ENCODE data around the gene LEUTX. TPM values are rescaled to one million over a fixed set of nuclear protein-coding genes. Genes with fewer than 3 reads are reported as not detected.

The LEUTX gene
- total and polyA plus RNA-seq, 2 experiments from 2014 or later = not detected

- TF ChIP-seq ZNF462 (CRISPR knock-in tag; IDR thresholded peaks at IDR 0.05) (no peak), EZH2 (IDR thresholded peaks at IDR 0.05; ENCODE audit: low read depth, unreplicated experiment) (no peak), CTCF (conservative IDR thresholded peaks at IDR 0.05; ENCODE audit: low read depth in 2 of 2) (no peak)
Measured at GRCh38 chr19:39834287-39834841, 55.7 kb downstream of the LEUTX start (continued).

Small RNA genes lying within 50 kb of the gene (microRNA-seq; reads per million reads assigned to microRNA genes)
- gene MIR6719 = not detected

Small RNA genes lying within 50 kb of the gene (small RNA-seq; reads per million reads assigned to genes)
- not detected for gene MIR6719 (ENCODE audit: low replicate concordance)

Other genes starting within 250 kb of the LEUTX start
- gene EID2B, start 246.0 kb upstream of the LEUTX start, total RNA-seq (2014; rRNA removed; shearing (Covaris generic)) = 2.5 and 4.7 TPM in 2 replicates
- 4.1 and 4.6 TPM in 2 replicates for gene EID2B, start 246.0 kb upstream of the LEUTX start, polyA plus RNA-seq (2016; fragmentation: Nextera tagmentation; extraction: Ambion mirVana)
- 22.8 and 25.2 TPM in 2 replicates for gene EID2, start 238.7 kb upstream of the LEUTX start, total RNA-seq (2014; rRNA removed; shearing (Covaris generic))
- gene EID2, start 238.7 kb upstream of the LEUTX start, polyA plus RNA-seq (2016; fragmentation: Nextera tagmentation; extraction: Ambion mirVana) = 24.4 and 24.6 TPM in 2 replicates
- not detected in 2 replicates for gene LGALS13, start 176.3 kb upstream of the LEUTX start, total RNA-seq (2014; rRNA removed; shearing (Covaris generic))
- not detected in 2 replicates for gene LGALS13, start 176.3 kb upstream of the LEUTX start, polyA plus RNA-seq (2016; fragmentation: Nextera tagmentation; extraction: Ambion mirVana)
- gene LGALS16, start 122.9 kb upstream of the LEUTX start, total RNA-seq (2014; rRNA removed; shearing (Covaris generic)) = not detected in 2 replicates
- not detected in 2 replicates for gene LGALS16, start 122.9 kb upstream of the LEUTX start, polyA plus RNA-seq (2016; fragmentation: Nextera tagmentation; extraction: Ambion mirVana)
- gene LGALS14, start 74.4 kb upstream of the LEUTX start, total RNA-seq (2014; rRNA removed; shearing (Covaris generic)) = not detected in 2 replicates
- not detected in 2 replicates for gene LGALS14, start 74.4 kb upstream of the LEUTX start, polyA plus RNA-seq (2016; fragmentation: Nextera tagmentation; extraction: Ambion mirVana)
- gene CLC, start 40.8 kb upstream of the LEUTX start, total RNA-seq (2014; rRNA removed; shearing (Covaris generic)) = not detected in 2 replicates
- 0.63 TPM in 1 of 2 replicates, not detected in the other for gene CLC, start 40.8 kb upstream of the LEUTX start, polyA plus RNA-seq (2016; fragmentation: Nextera tagmentation; extraction: Ambion mirVana)
- 8.6 and 8.9 TPM in 2 replicates for gene DYRK1B, start 55.3 kb downstream of the LEUTX start, total RNA-seq (2014; rRNA removed; shearing (Covaris generic))
- 6.5 and 7.2 TPM in 2 replicates for gene DYRK1B, start 55.3 kb downstream of the LEUTX start, polyA plus RNA-seq (2016; fragmentation: Nextera tagmentation; extraction: Ambion mirVana)
- 403 and 426 TPM in 2 replicates for gene FBL, start 67.5 kb downstream of the LEUTX start, total RNA-seq (2014; rRNA removed; shearing (Covaris generic))
- gene FBL, start 67.5 kb downstream of the LEUTX start, polyA plus RNA-seq (2016; fragmentation: Nextera tagmentation; extraction: Ambion mirVana) = 553 and 579 TPM in 2 replicates
- gene FCGBP, start 155.8 kb downstream of the LEUTX start, total RNA-seq (2014; rRNA removed; shearing (Covaris generic)) = 3.0 and 3.6 TPM in 2 replicates
- 0.28 and 0.44 TPM in 2 replicates for gene FCGBP, start 155.8 kb downstream of the LEUTX start, polyA plus RNA-seq (2016; fragmentation: Nextera tagmentation; extraction: Ambion mirVana)
- 147 and 161 TPM in 2 replicates for gene PSMC4, start 192.3 kb downstream of the LEUTX start, total RNA-seq (2014; rRNA removed; shearing (Covaris generic))
- gene PSMC4, start 192.3 kb downstream of the LEUTX start, polyA plus RNA-seq (2016; fragmentation: Nextera tagmentation; extraction: Ambion mirVana) = 135 and 139 TPM in 2 replicates
- gene ZNF546, start 218.2 kb downstream of the LEUTX start, total RNA-seq (2014; rRNA removed; shearing (Covaris generic)) = 0.38 and 0.62 TPM in 2 replicates
- 0.47 and 0.95 TPM in 2 replicates for gene ZNF546, start 218.2 kb downstream of the LEUTX start, polyA plus RNA-seq (2016; fragmentation: Nextera tagmentation; extraction: Ambion mirVana)